GM23248 (cell line): Measurements from ENCODE around the gene MOB1A.

Experiments used
- EZH2 ChIP-seq: fragments of 200-600 bp; sonication (generic); IDR thresholded peaks from 2 replicates; pipeline ENCODE4 v1.6.1; 2018; ENCODE audit warnings: antibody characterized with exemption, mild to moderate bottlenecking; ENCODE audit not compliant: insufficient read depth, poor library complexity, severe bottlenecking
- EZH2phosphoT487 ChIP-seq: fragments of 200-600 bp; sonication (generic); IDR thresholded peaks from 2 replicates; pipeline ENCODE4 v1.6.1; 2018; ENCODE audit warnings: antibody characterized with exemption, moderate library complexity, mild to moderate bottlenecking, low read depth; ENCODE audit not compliant: insufficient read depth

DNA sequence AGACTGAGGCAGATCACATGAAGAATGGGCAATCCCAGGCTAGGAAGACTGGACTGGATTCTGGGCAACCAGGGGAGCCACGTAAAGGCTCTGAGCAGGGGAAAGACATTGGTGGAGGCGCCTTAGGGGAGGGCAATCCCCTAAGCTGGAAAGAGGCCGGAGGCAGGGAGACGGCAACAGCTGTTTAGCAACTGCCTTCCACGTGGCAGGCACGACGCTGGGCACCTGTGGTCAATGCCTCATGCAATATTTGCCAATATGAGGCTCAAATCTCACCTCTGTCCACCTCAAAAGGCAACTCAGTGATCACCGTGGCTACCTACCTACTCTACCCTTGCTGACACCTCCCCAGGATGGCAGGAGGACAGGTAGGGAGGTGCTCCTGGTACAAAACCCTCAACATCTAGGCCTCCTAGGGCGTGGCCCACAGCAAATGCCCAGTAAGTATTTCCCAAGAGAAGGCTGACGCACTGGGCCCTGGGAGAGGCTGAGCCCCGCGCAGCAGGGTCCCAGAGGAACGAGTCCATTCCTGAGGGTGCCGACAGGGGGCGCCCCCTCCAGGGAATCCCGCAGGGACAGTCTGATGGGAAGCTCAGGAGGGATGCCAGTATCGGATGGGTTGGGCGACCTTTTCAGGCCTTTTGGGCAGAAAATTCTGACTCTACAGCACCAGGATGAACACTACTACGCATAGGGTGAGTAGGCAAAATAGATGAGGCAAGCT, 39.9 kb downstream of the MOB1A start:
- no peak for TF ChIP-seq EZH2phosphoT487
- no peak for TF ChIP-seq EZH2
